ENCODE measurements around the gene KCNJ15. TPM values are rescaled to one million over a fixed set of nuclear protein-coding genes. Genes with fewer than 3 reads are reported as not detected.

Gene KCNJ15
- total and polyA plus RNA-seq, 2 of the 8 experiments (the other 6 are each of a cell fraction or from before 2014, with no cell fraction given) = under 0.01 TPM; not detected in 1

DNA sequence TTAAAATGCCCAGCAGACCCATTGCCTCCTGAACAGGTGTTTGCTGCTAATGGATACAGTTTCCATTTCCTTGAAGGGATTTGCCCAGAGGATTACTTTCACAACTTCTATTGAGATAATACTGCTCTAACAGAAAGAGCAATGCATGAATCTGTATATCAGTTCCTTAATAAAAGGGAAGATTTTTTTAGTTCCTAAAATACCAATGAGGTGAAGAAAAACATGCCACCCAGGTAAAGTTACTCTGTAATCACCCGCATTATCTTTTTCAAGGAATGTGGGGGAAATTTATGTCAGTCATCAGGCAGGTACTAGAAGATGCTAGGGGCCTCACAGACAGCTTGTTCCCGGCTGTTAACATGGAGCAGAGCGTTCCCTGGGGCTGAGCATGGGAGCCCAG lies 41.1 kb downstream of the KCNJ15 start:
- Histone ChIP-seq H3K36me3 (ENCODE audit: control insufficient read depth in 2 of 4, insufficient read depth in 4 of 4, low read length in 3 of 4) (no peaks in the 10 kb centered on the region), H3K4me1 (replicated peaks in 1 of 4; ENCODE audit: control insufficient read depth in 3 of 4, insufficient read depth in 4 of 4, low read length in 3 of 4) (peaks cover 0 to 12% (median 5%) of the 10 kb centered on the region in 4 experiments; a peak in 6 of 7 replicates), H4K5ac (ENCODE audit: insufficient read length, low read depth, low read length) (no peak overlapping the region), H3K4me3 (ENCODE audit: extremely low read depth in 1 of 4, insufficient read depth in 2 of 4, low read depth in 3 of 4, low read length in 4 of 4) (no peak overlapping the region), H2AFZ (ENCODE audit: low read length) (no peak overlapping the region), H3K79me2 (ENCODE audit: control insufficient read depth in 1 of 2, insufficient read depth in 2 of 2, low read length in 2 of 2) (no peaks in the 10 kb centered on the region), H3K23me2 (ENCODE audit: low read depth, low read length) (no peaks in the 10 kb centered on the region), H3K14ac (ENCODE audit: insufficient read length) (no peak overlapping the region), H2BK15ac (ENCODE audit: low read length) (no peak overlapping the region), H3K23ac (ENCODE audit: insufficient read length) (no peak overlapping the region), H3K27me3 (replicated peaks in 1 of 4; ENCODE audit: control insufficient read depth in 3 of 4, extremely low read depth in 1 of 4, insufficient read depth in 3 of 4, low read length in 3 of 4) (no peaks in the 10 kb centered on the region), H3K4me2 (ENCODE audit: insufficient read depth in 1 of 2, low read depth in 2 of 2, low read length in 2 of 2) (no peak overlapping the region; a peak in 1 of 4 replicates), H3K18ac (ENCODE audit: extremely low read depth, low read length) (no peak overlapping the region), H2AK5ac (ENCODE audit: low read depth, low read length) (no peak overlapping the region), H4K91ac (replicated peaks; ENCODE audit: insufficient read length, low read length) (no peak overlapping the region), H2BK12ac (ENCODE audit: low read depth, low read length) (no peak overlapping the region), H2BK120ac (replicated peaks; ENCODE audit: low read depth, low read length) (no peak overlapping the region), H4K20me1 (replicated peaks in 1 of 2; ENCODE audit: control insufficient read depth in 1 of 2, insufficient read depth in 2 of 2, low read length in 2 of 2) (no peaks in the 10 kb centered on the region), H3K9ac (replicated peaks in 1 of 4; ENCODE audit: extremely low read depth in 1 of 4, low read depth in 3 of 4, low read length in 3 of 4) (no peak overlapping the region), H3K27ac (ENCODE audit: low read depth, low read length) (no peak overlapping the region), H3K79me1 (ENCODE audit: low read depth, low read length) (no peaks in the 10 kb centered on the region), H3K56ac (replicated peaks; ENCODE audit: insufficient read length, low read depth, low read length) (no peak overlapping the region), H2BK20ac (ENCODE audit: low read length) (no peak overlapping the region), H2BK5ac (ENCODE audit: low read depth, low read length) (no peak overlapping the region), H3K4ac (replicated peaks; ENCODE audit: insufficient read length, low read depth, low read length) (no peak overlapping the region), H3K9me3 (ENCODE audit: insufficient read depth in 2 of 2, low read depth in 1 of 2, low read length in 1 of 2) (no peaks in the 10 kb centered on the region), H4K8ac (ENCODE audit: extremely low read depth, insufficient read depth, low read length) (no peak overlapping the region)
- FAIRE-seq (no peak), DNase-seq (ENCODE audit: low read depth in 1 of 2, low spot score in 2 of 2) (no peak)
- POLR2A ChIA-PET (ENCODE audit: partially characterized antibody) = no interaction called here
- 85% methylated on average over 3 of the region's 3 CpGs; no CpG with 5 or more reads in 1 of the 2 experiments for WGBS, 2 experiments (ENCODE audit: extremely low coverage in 1 of 2, insufficient coverage in 1 of 2, insufficient read length in 1 of 2, insufficient replicate concordance in 2 of 2, low coverage in 1 of 2, low lambda C conversion rate in 2 of 2, missing lambda C conversion rate in 1 of 2)
- CTCF ChIA-PET (ENCODE audit: partially characterized antibody) = interaction anchor here (0.6 kb wide), 1 partner anchor 102 kb away, joined by 3 read pairs; no protein-coding TSS in a partner anchor
- TF ChIP-seq, protein P1, sequence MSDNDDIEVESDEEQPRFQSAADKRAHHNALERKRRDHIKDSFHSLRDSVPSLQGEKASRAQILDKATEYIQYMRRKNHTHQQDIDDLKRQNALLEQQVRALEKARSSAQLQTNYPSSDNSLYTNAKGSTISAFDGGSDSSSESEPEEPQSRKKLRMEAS (IDR thresholded peaks at IDR 0.05) = no peak
- no peak for TF ChIP-seq NRF1 (IDR thresholded peaks at IDR 0.05; ENCODE audit: low read depth, low read length)
- no peak for TF ChIP-seq CEBPB (IDR thresholded peaks at IDR 0.05; ENCODE audit: low read depth, low read length)
- no peak for TF ChIP-seq TCF12 (IDR thresholded peaks at IDR 0.05; ENCODE audit: low read depth, low read length)
- TF ChIP-seq, protein P2, sequence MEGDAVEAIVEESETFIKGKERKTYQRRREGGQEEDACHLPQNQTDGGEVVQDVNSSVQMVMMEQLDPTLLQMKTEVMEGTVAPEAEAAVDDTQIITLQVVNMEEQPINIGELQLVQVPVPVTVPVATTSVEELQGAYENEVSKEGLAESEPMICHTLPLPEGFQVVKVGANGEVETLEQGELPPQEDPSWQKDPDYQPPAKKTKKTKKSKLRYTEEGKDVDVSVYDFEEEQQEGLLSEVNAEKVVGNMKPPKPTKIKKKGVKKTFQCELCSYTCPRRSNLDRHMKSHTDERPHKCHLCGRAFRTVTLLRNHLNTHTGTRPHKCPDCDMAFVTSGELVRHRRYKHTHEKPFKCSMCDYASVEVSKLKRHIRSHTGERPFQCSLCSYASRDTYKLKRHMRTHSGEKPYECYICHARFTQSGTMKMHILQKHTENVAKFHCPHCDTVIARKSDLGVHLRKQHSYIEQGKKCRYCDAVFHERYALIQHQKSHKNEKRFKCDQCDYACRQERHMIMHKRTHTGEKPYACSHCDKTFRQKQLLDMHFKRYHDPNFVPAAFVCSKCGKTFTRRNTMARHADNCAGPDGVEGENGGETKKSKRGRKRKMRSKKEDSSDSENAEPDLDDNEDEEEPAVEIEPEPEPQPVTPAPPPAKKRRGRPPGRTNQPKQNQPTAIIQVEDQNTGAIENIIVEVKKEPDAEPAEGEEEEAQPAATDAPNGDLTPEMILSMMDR (IDR thresholded peaks at IDR 0.05; ENCODE audit: control extremely low read depth in 1 of 3, insufficient read depth in 1 of 3, low read depth in 1 of 3, low read length in 3 of 3) = no peak
- TF ChIP-seq EZH2 (IDR thresholded peaks at IDR 0.05; ENCODE audit: low read depth, low read length, severe bottlenecking) = no peak
- no peak for TF ChIP-seq SIN3A (conservative IDR thresholded peaks at IDR 0.05 in 1 of 2, IDR thresholded peaks at IDR 0.05 in 1 of 2; ENCODE audit: low read depth in 1 of 2, low read length in 2 of 2)
- no peak for TF ChIP-seq GABPA (IDR thresholded peaks at IDR 0.05; ENCODE audit: borderline replicate concordance, insufficient read depth, low read length)
- no peak for TF ChIP-seq EGR1 (IDR thresholded peaks at IDR 0.05; ENCODE audit: borderline replicate concordance, low read depth, low read length)

Data from H1 (cell line).